K562 (cell line): ENCODE results near the gene LPIN1. TPM values are rescaled to one million over a fixed set of nuclear protein-coding genes. Genes with fewer than 3 reads are reported as not detected.

Source experiments
- KAT2B ChIP-seq: IDR thresholded peaks from one replicate; pipeline ENCODE4 v1.6.1; 2012; ENCODE audit warnings: low read depth, mild to moderate bottlenecking, control low read depth, inconsistent platforms, low read length, moderate library complexity
- NCOR1 ChIP-seq: fragments of 450-650 bp; IDR thresholded peaks from 2 replicates; pipeline ENCODE4 v1.6.1; 2016; ENCODE audit warnings: mild to moderate bottlenecking, moderate library complexity
- OTX1 ChIP-seq: fragments of 450-650 bp; formaldehyde crosslinking; IDR thresholded peaks from 2 replicates; pipeline ENCODE4 v1.4.0; 2022; ENCODE audit warnings: mild to moderate bottlenecking
- polyA plus RNA-seq, 8 experiments: library from polyadenylated mRNA; depleted of rRNA in 4 of 8; stranded (reverse) in 5 of 8; unstranded in 3 of 8; fragments of >200 nt; fragmentation: Nextera tagmentation in 2 of 8; fragmentation: Illumina TruSeq in 1 of 8; extraction: Ambion mirVana in 2 of 8; extraction: Trizol in 1 of 8; gene quantifications; 2 replicates each; pipeline versions ENCODE4 v1.2.1 to v1.2.3, GENCODE V29; 2011 to 2014; ENCODE audit warnings: inconsistent platforms in 1 of 8, missing spikeins in 1 of 8
- total RNA-seq, 7 experiments: library from RNA; depleted of rRNA in 6 of 7; stranded (reverse); fragments of >200 nt in 6 of 7; fragmentation: Illumina TruSeq in 2 of 7; extraction: Trizol in 2 of 7; gene quantifications; 2 replicates each; pipeline versions ENCODE4 v1.2.1 to v1.2.3, GENCODE V29; 2011 to 2021; ENCODE audit warnings: low replicate concordance in 1 of 7
- TF ChIP-seq, protein P1 (sequence below): fragments of 450-650 bp; formaldehyde crosslinking; conservative IDR thresholded peaks from 2 replicates; pipeline ENCODE4 v1.4.0; 2022; ENCODE audit warnings: mild to moderate bottlenecking, missing genetic modification characterization
- TF ChIP-seq, protein P2 (sequence below): sonication (generic); formaldehyde crosslinking; IDR thresholded peaks from 2 replicates; pipeline ENCODE4 v1.4.0; 2020; ENCODE audit warnings: mild to moderate bottlenecking, missing genetic modification reagents
- TF ChIP-seq, protein P3 (sequence below): fragments of 250-450 bp; sonication (Bioruptor Pico); IDR thresholded peaks from 2 replicates; pipeline ENCODE4 v1.9.0; 2021; ENCODE audit warnings: mild to moderate bottlenecking
- TF ChIP-seq, protein P4 (sequence below): fragments of 450-650 bp; IDR thresholded peaks from 2 replicates; pipeline ENCODE4 v1.6.1; 2017; ENCODE audit warnings: mild to moderate bottlenecking, moderate library complexity

Gene LPIN1
- total and polyA plus RNA-seq, 9 of the 15 experiments (the other 6 are each of a cell fraction or from before 2014, with no cell fraction given), result 9.2 to 84.0 (median 27.8) TPM

DNA sequence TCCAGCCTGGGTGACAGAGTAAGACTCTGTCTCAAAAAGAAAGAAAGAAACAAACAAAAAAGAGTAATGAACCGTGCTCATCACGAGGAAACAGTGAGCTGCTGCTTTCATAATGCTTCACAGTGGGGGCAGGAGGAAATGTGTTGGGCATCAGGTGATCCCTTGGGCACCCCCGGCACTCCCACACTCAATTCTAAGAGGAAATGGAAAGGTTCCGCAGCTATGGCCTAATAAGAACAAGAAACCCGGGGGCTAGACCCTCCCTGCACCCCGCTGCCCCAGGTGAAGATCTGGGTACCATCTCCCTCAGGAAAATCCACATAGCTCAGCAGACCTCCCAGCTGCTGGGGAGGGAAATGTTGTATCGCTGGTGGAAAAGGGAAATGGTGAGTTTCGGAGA is 118.9 kb downstream of the LPIN1 start (continued):
- TF ChIP-seq, protein P1, sequence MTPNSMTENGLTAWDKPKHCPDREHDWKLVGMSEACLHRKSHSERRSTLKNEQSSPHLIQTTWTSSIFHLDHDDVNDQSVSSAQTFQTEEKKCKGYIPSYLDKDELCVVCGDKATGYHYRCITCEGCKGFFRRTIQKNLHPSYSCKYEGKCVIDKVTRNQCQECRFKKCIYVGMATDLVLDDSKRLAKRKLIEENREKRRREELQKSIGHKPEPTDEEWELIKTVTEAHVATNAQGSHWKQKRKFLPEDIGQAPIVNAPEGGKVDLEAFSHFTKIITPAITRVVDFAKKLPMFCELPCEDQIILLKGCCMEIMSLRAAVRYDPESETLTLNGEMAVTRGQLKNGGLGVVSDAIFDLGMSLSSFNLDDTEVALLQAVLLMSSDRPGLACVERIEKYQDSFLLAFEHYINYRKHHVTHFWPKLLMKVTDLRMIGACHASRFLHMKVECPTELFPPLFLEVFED (CRISPR knock-in tag), result no peak
- TF ChIP-seq NCOR1 (no peak), KAT2B (no peak), OTX1 (CRISPR knock-in tag) (no peak)
- TF ChIP-seq, protein P2, sequence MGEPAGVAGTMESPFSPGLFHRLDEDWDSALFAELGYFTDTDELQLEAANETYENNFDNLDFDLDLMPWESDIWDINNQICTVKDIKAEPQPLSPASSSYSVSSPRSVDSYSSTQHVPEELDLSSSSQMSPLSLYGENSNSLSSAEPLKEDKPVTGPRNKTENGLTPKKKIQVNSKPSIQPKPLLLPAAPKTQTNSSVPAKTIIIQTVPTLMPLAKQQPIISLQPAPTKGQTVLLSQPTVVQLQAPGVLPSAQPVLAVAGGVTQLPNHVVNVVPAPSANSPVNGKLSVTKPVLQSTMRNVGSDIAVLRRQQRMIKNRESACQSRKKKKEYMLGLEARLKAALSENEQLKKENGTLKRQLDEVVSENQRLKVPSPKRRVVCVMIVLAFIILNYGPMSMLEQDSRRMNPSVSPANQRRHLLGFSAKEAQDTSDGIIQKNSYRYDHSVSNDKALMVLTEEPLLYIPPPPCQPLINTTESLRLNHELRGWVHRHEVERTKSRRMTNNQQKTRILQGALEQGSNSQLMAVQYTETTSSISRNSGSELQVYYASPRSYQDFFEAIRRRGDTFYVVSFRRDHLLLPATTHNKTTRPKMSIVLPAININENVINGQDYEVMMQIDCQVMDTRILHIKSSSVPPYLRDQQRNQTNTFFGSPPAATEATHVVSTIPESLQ (CRISPR knock-in tag), result no peak
- TF ChIP-seq, protein P3, sequence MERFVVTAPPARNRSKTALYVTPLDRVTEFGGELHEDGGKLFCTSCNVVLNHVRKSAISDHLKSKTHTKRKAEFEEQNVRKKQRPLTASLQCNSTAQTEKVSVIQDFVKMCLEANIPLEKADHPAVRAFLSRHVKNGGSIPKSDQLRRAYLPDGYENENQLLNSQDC (CRISPR knock-in tag), result no peak
- TF ChIP-seq, protein P4, sequence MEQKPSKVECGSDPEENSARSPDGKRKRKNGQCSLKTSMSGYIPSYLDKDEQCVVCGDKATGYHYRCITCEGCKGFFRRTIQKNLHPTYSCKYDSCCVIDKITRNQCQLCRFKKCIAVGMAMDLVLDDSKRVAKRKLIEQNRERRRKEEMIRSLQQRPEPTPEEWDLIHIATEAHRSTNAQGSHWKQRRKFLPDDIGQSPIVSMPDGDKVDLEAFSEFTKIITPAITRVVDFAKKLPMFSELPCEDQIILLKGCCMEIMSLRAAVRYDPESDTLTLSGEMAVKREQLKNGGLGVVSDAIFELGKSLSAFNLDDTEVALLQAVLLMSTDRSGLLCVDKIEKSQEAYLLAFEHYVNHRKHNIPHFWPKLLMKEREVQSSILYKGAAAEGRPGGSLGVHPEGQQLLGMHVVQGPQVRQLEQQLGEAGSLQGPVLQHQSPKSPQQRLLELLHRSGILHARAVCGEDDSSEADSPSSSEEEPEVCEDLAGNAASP, result no peak
